NK-92 (cell line): ENCODE results near the gene INPPL1.

ENCODE experiments used
- DNase-seq: peaks from one replicate; lab custom pipeline; 2025; ENCODE audit not compliant: unreplicated experiment; lab: John Stamatoyannopoulos, UW

Gene INPPL1

DNA sequence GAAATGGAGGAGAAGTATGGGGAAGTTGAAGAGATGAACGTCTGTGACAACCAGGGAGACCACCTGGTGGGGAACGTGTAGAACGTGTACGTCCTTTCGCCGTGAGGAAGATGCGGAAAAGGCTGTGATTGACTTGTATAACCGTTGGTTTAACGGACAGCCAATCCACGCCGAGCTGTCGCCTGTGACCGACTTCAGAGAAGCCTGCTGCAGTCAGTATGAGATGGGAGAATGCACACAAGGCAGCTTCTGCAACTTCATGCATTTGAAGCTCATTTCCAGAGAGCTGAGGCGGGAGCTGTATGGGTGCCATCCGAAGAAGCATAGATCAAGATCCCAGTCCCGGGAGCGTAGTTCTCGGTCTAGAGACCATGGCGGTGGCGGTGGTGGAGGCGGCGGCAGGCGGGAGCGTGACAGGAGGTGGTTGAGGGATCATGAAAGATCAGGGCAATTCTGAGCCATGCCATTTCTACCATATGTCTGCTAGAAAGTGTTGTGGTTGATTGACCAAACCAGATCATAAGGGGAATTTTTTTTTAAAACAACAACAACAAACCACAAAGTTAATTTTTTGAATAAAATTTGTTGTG, 56.3 kb downstream of the INPPL1 start:
- DNase-seq, result no peak

DNA sequence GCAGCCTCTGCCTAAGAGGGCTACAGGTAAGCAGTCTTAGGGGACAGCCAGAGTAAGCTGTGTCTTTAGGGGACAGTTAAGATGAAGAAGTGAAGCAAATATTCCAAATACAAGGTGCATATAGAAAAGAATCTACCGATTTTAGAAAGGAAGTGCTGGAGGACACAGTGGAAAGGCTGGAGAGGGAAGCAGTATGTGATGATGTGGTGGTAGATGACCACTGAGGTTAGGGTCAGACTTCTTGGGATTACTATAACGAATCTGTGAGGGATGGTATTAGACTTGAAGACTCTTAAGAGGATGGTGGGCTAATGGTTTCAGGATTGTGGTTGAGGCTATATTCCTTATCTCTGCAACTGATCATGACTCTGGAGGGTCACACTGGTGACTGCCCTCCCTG, 59.4 kb downstream of the INPPL1 start:
- no peak for DNase-seq

DNA sequence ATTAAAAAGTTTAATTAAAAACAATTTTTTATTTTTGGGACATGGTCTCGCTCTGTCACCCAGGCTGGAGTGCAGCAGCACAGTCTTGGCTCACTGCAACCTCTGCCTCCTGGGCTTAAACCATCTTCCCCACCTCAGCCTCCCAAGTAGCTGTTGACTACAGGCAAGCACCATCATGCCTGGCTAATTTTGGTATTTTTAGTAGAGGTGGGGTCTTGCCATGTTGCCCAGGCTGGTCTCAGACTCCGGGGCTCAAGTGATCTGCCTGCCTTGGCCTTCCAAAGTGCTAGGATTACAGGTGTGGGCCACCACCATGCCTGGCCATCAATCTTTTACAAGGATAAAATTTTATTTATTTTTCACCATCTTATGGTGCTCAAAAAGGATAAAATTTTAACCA, 62.7 kb downstream of the INPPL1 start:
- no peak for DNase-seq
